Endodermal cell (in vitro differentiated cells): ENCODE measurements around the gene SEMA4B. TPM values are rescaled to one million over a fixed set of nuclear protein-coding genes. Genes with fewer than 3 reads are reported as not detected.

Experiments used
- DNase-seq: peaks from one replicate; pipeline ENCODE4 v3.0.0-alpha.2; 2017
- H3K27ac ChIP-seq: 2 replicates; pipeline ENCODE4 v1.5.1; 2013; ENCODE audit warnings: mild to moderate bottlenecking, low read depth, low read length, moderate library complexity
- H3K27me3 ChIP-seq: 2 replicates; pipeline ENCODE4 v1.6.1; 2013; ENCODE audit warnings: mild to moderate bottlenecking, low read length, moderate library complexity; ENCODE audit not compliant: insufficient read depth, control insufficient read depth, poor library complexity, severe bottlenecking
- H3K36me3 ChIP-seq: 2 replicates; pipeline ENCODE4 v1.7.0; 2013; ENCODE audit warnings: mild to moderate bottlenecking, low read length, moderate library complexity; ENCODE audit not compliant: control insufficient read depth, insufficient read depth
- H3K4me1 ChIP-seq: one replicate; pipeline ENCODE4 v1.7.0; 2013; ENCODE audit warnings: low read length; ENCODE audit not compliant: control insufficient read depth, insufficient read depth
- H3K4me3 ChIP-seq: 2 replicates; pipeline ENCODE4 v1.5.1; 2013; ENCODE audit warnings: mild to moderate bottlenecking, low read length, moderate library complexity
- H3K9ac ChIP-seq: 2 replicates; pipeline ENCODE4 v1.6.1; 2013; ENCODE audit warnings: mild to moderate bottlenecking, low read length, moderate library complexity; ENCODE audit not compliant: poor library complexity, severe bottlenecking; ENCODE audit errors: extremely low read depth
- H3K9me3 ChIP-seq: 2 replicates; pipeline ENCODE4 v1.6.1; 2013; ENCODE audit warnings: mild to moderate bottlenecking, low read length, moderate library complexity; ENCODE audit not compliant: control insufficient read depth
- H3K27ac Mint-ChIP-seq: 2 replicates; pipeline ENCODE4 v1.8.0; 2020; ENCODE audit warnings: mixed read lengths
- H3K27me3 Mint-ChIP-seq: 2 replicates; pipeline ENCODE4 v1.8.0; 2021; ENCODE audit warnings: mild to moderate bottlenecking, mixed read lengths; ENCODE audit not compliant: insufficient read depth
- H3K36me3 Mint-ChIP-seq: 2 replicates; pipeline ENCODE4 v1.8.0; 2020; ENCODE audit warnings: low read depth, mixed read lengths
- H3K4me1 Mint-ChIP-seq: 2 replicates; pipeline ENCODE4 v1.8.0; 2020; ENCODE audit warnings: mixed read lengths
- H3K4me3 Mint-ChIP-seq: 2 replicates; pipeline ENCODE4 v1.8.0; 2020; ENCODE audit warnings: mild to moderate bottlenecking, moderate library complexity, mixed read lengths
- H3K9me3 Mint-ChIP-seq: 2 replicates; pipeline ENCODE4 v1.8.0; 2020; ENCODE audit warnings: mild to moderate bottlenecking, mixed read lengths
- CTCF ChIP-seq: fragments of 200-600 bp; sonication (generic); conservative IDR thresholded peaks from 2 replicates; pipeline ENCODE4 v1.5.0; 2021; ENCODE audit warnings: antibody characterized with exemption, mild to moderate bottlenecking
- WGBS, 2 experiments: methylation state at CpG; one replicate each; pipeline versions ENCODE4 v1.1.5 to v1.1.7; 2013; ENCODE audit warnings: missing lambda C conversion rate in 2 of 2, mixed read lengths in 1 of 2; ENCODE audit not compliant: insufficient coverage in 1 of 2, insufficient read length in 1 of 2; 5-methylcytosine and 5-hydroxymethylcytosine counted together
- long read RNA-seq, 4 experiments: library from polyadenylated mRNA in 2 of 4; library from RNA in 1 of 4; library from capped mRNA in 1 of 4; stranded (forward) in 3 of 4; unstranded in 1 of 4; transcript quantifications; one replicate each; pipeline ENCODE4 v2.0.0, GENCODE V29; 2020 to 2021; ENCODE audit warnings: inconsistent platforms in 1 of 4
- polyA plus RNA-seq, 2 experiments: library from polyadenylated mRNA; stranded (reverse); fragments of 50-300 nt; gene quantifications; one replicate each; pipeline ENCODE4 v1.2.3, GENCODE V29; 2013
- total RNA-seq, 2 donors: library from RNA; stranded (reverse); fragmentation: NEBNext Ultra II Directional in 1 of 2; extraction: Animal tissue kit (Norgen Biotek cat#: 25700) in 1 of 2; gene quantifications; 2 replicates in 1 of 2; 3 replicates in 1 of 2; pipeline ENCODE4 v1.2.1, GENCODE V29; 2021

SEMA4B gene
- total RNA-seq = 10 to 100 TPM; 25.1 to 33.1 TPM
- 20.3 TPM for polyA plus RNA-seq (2013, experiment 1 of 2)
- polyA plus RNA-seq (2013, experiment 2 of 2) = 19.6 TPM
- long read RNA-seq, experiment 1, partial matches to known transcripts = 0 of 12 reads
- long read RNA-seq, experiment 1, other reads (novel, unspliced or antisense) = 7 of 12 reads
- long read RNA-seq, experiment 2, transcript SEMA4B-202 (14 exons, 3,807 nt) = major isoform, 25 of 45 reads
- long read RNA-seq, experiment 2, transcript SEMA4B-201 (15 exons, 3,781 nt) = minor isoform, 10 of 45 reads
- long read RNA-seq, experiment 2, partial matches to known transcripts = 7 of 45 reads
- long read RNA-seq, experiment 2, other reads (novel, unspliced or antisense) = 3 of 45 reads
- long read RNA-seq, experiment 3, transcript SEMA4B-202 (14 exons, 3,807 nt) = major isoform, 10 of 28 reads
- long read RNA-seq, experiment 3, partial matches to known transcripts = 13 of 28 reads
- long read RNA-seq, experiment 3, other reads (novel, unspliced or antisense) = 5 of 28 reads
- long read RNA-seq, experiment 4, partial matches to known transcripts = 0 of 2 reads
- long read RNA-seq, experiment 4, other reads (novel, unspliced or antisense) = 2 of 2 reads

DNA sequence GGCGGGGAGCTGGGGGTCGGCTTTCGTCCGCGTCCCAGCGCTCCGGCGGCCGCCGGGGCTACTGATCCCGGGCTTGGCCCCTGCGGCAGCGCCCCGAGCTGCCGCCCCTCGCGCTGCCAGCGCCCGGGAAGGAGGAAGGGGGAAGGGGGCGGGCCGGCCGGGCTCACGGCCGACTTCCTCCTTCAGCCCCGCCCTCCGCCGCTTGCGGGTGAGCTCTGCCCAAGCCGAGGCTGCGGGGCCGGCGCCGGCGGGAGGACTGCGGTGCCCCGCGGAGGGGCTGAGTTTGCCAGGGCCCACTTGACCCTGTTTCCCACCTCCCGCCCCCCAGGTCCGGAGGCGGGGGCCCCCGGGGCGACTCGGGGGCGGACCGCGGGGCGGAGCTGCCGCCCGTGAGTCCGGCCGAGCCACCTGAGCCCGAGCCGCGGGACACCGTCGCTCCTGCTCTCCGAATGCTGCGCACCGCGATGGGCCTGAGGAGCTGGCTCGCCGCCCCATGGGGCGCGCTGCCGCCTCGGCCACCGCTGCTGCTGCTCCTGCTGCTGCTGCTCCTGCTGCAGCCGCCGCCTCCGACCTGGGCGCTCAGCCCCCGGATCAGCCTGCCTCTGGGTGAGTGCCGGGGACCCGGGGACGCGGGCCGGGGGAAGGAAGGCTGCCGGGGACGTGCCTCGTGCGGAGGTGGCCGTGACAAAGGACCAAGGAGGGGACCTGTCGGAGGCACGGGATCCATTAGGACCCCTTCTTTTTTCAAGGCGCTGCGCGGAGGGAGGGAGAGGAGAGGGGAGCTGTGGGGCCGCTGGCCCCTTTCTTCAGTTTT, at the start of gene SEMA4B:
Gene SEMA4B, plus strand, starts transcription at position 201 of the 814 bp plus-strand sequence. Its CDS starts 249 bp downstream, at position 450.
- Histone ChIP-seq H3K9ac (peak within 1 kb of the TSS; percentile 55), H3K27ac (peak within 1 kb of the TSS; percentile 44), H3K36me3 (no peaks in the 10 kb centered on the region), H3K4me3 (peak within 1 kb of the TSS; percentile 89), H3K4me1 (peaks cover 3% of the 10 kb centered on the region), H3K9me3 (no peaks in the 10 kb centered on the region), H3K27me3 (peaks cover 6% of the 10 kb centered on the region)
- 0 to 3% methylated on average over 11 to 88 of the region's 88 CpGs for WGBS, 2 experiments
- H3K27me3 Mint-ChIP-seq = no peaks in the 10 kb centered on the region
- no peaks in the 10 kb centered on the region for H3K9me3 Mint-ChIP-seq
- peak within 1 kb of the TSS; percentile 77 for H3K4me3 Mint-ChIP-seq
- no peak for TF ChIP-seq CTCF
- H3K36me3 Mint-ChIP-seq = no peaks in the 10 kb centered on the region
- H3K27ac Mint-ChIP-seq = peak within 1 kb of the TSS; percentile 92
- H3K4me1 Mint-ChIP-seq = peaks cover 17% of the 10 kb centered on the region
- peak; percentile 93 for DNase-seq

- no peak overlapping the region for H3K4me3 ChIP-seq
- DNase-seq = peak; percentile 88
- no peak overlapping the region for H3K9ac ChIP-seq
- H3K4me3 Mint-ChIP-seq = no peak overlapping the region
- H3K9me3 Mint-ChIP-seq = no peaks in the 10 kb centered on the region
- no peaks in the 10 kb centered on the region for H3K36me3 Mint-ChIP-seq
- TF ChIP-seq CTCF = no peak
- 58 to 63% methylated on average over 9 to 10 of the region's 10 CpGs for WGBS, 2 experiments
- peak overlapping the region; percentile 84 for H3K27ac Mint-ChIP-seq
- H3K9me3 ChIP-seq = no peaks in the 10 kb centered on the region
- H3K27me3 ChIP-seq = no peaks in the 10 kb centered on the region
- H3K27ac ChIP-seq = no peak overlapping the region
- peaks cover 22% of the 10 kb centered on the region for H3K4me1 Mint-ChIP-seq
- H3K36me3 ChIP-seq = no peaks in the 10 kb centered on the region
- no peaks in the 10 kb centered on the region for H3K4me1 ChIP-seq
- peaks cover 3% of the 10 kb centered on the region for H3K27me3 Mint-ChIP-seq
Observed at GRCh38 chr15:90151989-90152645, 49.0 kb upstream of the SEMA4B start.

GRCh38 chr15:90153658-90154057, 47.5 kb upstream of the SEMA4B start:
- Mint-ChIP-seq H3K9me3 (no peaks in the 10 kb centered on the region), H3K36me3 (no peaks in the 10 kb centered on the region), H3K4me3 (no peak overlapping the region), H3K27me3 (peaks cover 3% of the 10 kb centered on the region), H3K4me1 (peaks cover 26% of the 10 kb centered on the region), H3K27ac (no peak overlapping the region)
- no peak overlapping the region for H3K27ac ChIP-seq
- WGBS, 2 experiments = 93% methylated on average over 5 to 6 of the region's 6 CpGs
- H3K27me3 ChIP-seq = no peaks in the 10 kb centered on the region
- H3K9me3 ChIP-seq = no peaks in the 10 kb centered on the region
- no peaks in the 10 kb centered on the region for H3K36me3 ChIP-seq
- H3K9ac ChIP-seq = no peak overlapping the region
- TF ChIP-seq CTCF = no peak
- no peaks in the 10 kb centered on the region for H3K4me1 ChIP-seq
- DNase-seq = no peak
- H3K4me3 ChIP-seq = no peak overlapping the region
